ENCODE data around the gene CFL1.
A peak's percentile ranks its signal among the peaks of the same experiment; 100 is the strongest.

CFL1 gene

DNA sequence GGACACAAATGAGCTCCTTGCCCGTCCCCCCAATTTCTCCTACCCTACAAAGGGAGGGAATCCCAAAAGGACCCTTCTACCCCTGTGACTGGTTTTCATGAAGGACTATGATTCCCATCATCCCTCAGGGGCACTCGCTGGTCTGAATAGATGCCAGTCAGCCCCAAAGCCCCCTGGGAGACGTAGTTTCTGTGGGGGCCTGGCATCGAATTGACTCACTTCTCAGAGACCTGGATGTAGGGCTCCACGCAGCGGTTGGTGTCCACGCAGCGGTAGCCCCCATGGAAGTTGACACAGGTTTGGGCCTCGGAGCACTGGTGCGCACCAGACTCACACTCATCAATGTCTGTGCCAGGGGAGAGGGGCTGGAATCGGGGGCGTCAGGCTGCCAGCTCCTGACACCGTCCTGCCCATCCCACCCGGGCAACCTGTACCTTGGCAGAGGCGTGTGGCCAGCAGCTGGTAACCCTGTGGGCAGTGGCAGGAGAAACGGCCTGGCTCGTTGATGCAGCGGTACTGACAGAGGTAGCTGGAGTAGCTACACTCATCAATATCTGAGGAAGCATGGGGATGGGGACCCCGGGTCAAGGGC lies 10.2 kb upstream of the CFL1 start:
- Mint-ChIP-seq H3K9me3 (ENCODE audit: low read depth) (no peaks in the 10 kb centered on the region), H3K27me3 (no peaks in the 10 kb centered on the region), H3K27ac (no peak overlapping the region), H3K4me1 (ENCODE audit: low read depth) (peaks cover 22% of the 10 kb centered on the region), H3K4me3 (no peak overlapping the region), H3K36me3 (no peaks in the 10 kb centered on the region)

GRCh38 chr11:65867284-65868071 lies 9.5 kb upstream of the CFL1 start:
- Mint-ChIP-seq H3K27ac (no peak overlapping the region), H3K4me3 (no peak overlapping the region)

GRCh38 chr11:65866509-65867283 lies 8.7 kb upstream of the CFL1 start:
- no peak overlapping the region for H3K27ac Mint-ChIP-seq
- no peaks in the 10 kb centered on the region for H3K36me3 Mint-ChIP-seq
- H3K4me3 Mint-ChIP-seq, result no peak overlapping the region
- H3K9me3 Mint-ChIP-seq (ENCODE audit: low read depth), result no peaks in the 10 kb centered on the region
- peaks cover 24% of the 10 kb centered on the region for H3K4me1 Mint-ChIP-seq (ENCODE audit: low read depth)
- H3K27me3 Mint-ChIP-seq, result no peaks in the 10 kb centered on the region

More at GRCh38 chr11:65867284-65868071, 9.5 kb upstream of the CFL1 start:
- peaks cover 23% of the 10 kb centered on the region for H3K4me1 Mint-ChIP-seq (ENCODE audit: low read depth)
- H3K36me3 Mint-ChIP-seq, result no peaks in the 10 kb centered on the region
- no peaks in the 10 kb centered on the region for H3K27me3 Mint-ChIP-seq
- no peaks in the 10 kb centered on the region for H3K9me3 Mint-ChIP-seq (ENCODE audit: low read depth)

- H3K27ac Mint-ChIP-seq, result no peak overlapping the region
- no peak overlapping the region for H3K4me3 Mint-ChIP-seq
- no peaks in the 10 kb centered on the region for H3K9me3 Mint-ChIP-seq (ENCODE audit: low read depth)
- H3K27me3 Mint-ChIP-seq, result no peaks in the 10 kb centered on the region
- no peaks in the 10 kb centered on the region for H3K36me3 Mint-ChIP-seq
- peaks cover 22% of the 10 kb centered on the region for H3K4me1 Mint-ChIP-seq (ENCODE audit: low read depth)
Observed at GRCh38 chr11:65865550-65866172, 7.7 kb upstream of the CFL1 start.

- no peak overlapping the region for H3K27ac Mint-ChIP-seq
- no peaks in the 10 kb centered on the region for H3K36me3 Mint-ChIP-seq
- H3K27me3 Mint-ChIP-seq, result no peaks in the 10 kb centered on the region
- H3K4me1 Mint-ChIP-seq (ENCODE audit: low read depth), result peaks cover 22% of the 10 kb centered on the region
- H3K4me3 Mint-ChIP-seq, result no peak overlapping the region
- H3K9me3 Mint-ChIP-seq (ENCODE audit: low read depth), result no peaks in the 10 kb centered on the region
Observed at GRCh38 chr11:65864706-65865471, 6.9 kb upstream of the CFL1 start.

- Mint-ChIP-seq H3K4me1 (ENCODE audit: low read depth) (peaks cover 22% of the 10 kb centered on the region), H3K9me3 (ENCODE audit: low read depth) (no peaks in the 10 kb centered on the region), H3K27ac (no peak overlapping the region), H3K36me3 (no peaks in the 10 kb centered on the region), H3K4me3 (no peak overlapping the region), H3K27me3 (no peaks in the 10 kb centered on the region)
Observed at GRCh38 chr11:65863889-65864705, 6.1 kb upstream of the CFL1 start.

GRCh38 chr11:65862941-65863888 lies 5.2 kb upstream of the CFL1 start:
- H3K4me1 Mint-ChIP-seq (ENCODE audit: low read depth), result peaks cover 29% of the 10 kb centered on the region
- no peaks in the 10 kb centered on the region for H3K36me3 Mint-ChIP-seq
- no peaks in the 10 kb centered on the region for H3K9me3 Mint-ChIP-seq (ENCODE audit: low read depth)
- H3K4me3 Mint-ChIP-seq, result peak overlapping the region; percentile 20
- no peak overlapping the region for H3K27ac Mint-ChIP-seq
- H3K27me3 Mint-ChIP-seq, result no peaks in the 10 kb centered on the region

- Mint-ChIP-seq H3K27me3 (no peaks in the 10 kb centered on the region), H3K9me3 (ENCODE audit: low read depth) (no peaks in the 10 kb centered on the region), H3K36me3 (no peaks in the 10 kb centered on the region), H3K4me3 (peak overlapping the region; percentile 95), H3K27ac (peak overlapping the region; percentile 52), H3K4me1 (ENCODE audit: low read depth) (peaks cover 25% of the 10 kb centered on the region)
Observed at GRCh38 chr11:65862191-65862735, 4.3 kb upstream of the CFL1 start.

- Mint-ChIP-seq H3K4me3 (peak overlapping the region; percentile 95), H3K4me1 (ENCODE audit: low read depth) (peaks cover 25% of the 10 kb centered on the region), H3K27me3 (no peaks in the 10 kb centered on the region), H3K27ac (no peak overlapping the region), H3K9me3 (ENCODE audit: low read depth) (no peaks in the 10 kb centered on the region), H3K36me3 (peaks cover 2% of the 10 kb centered on the region)
Observed at GRCh38 chr11:65861533-65862183, 3.7 kb upstream of the CFL1 start.

GRCh38 chr11:65861165-65861505 lies 3.2 kb upstream of the CFL1 start:
- Mint-ChIP-seq H3K9me3 (ENCODE audit: low read depth) (no peaks in the 10 kb centered on the region), H3K27ac (peak overlapping the region; percentile 99), H3K4me1 (ENCODE audit: low read depth) (peaks cover 30% of the 10 kb centered on the region), H3K27me3 (no peaks in the 10 kb centered on the region), H3K4me3 (peak overlapping the region; percentile 95), H3K36me3 (peaks cover 4% of the 10 kb centered on the region)

DNA sequence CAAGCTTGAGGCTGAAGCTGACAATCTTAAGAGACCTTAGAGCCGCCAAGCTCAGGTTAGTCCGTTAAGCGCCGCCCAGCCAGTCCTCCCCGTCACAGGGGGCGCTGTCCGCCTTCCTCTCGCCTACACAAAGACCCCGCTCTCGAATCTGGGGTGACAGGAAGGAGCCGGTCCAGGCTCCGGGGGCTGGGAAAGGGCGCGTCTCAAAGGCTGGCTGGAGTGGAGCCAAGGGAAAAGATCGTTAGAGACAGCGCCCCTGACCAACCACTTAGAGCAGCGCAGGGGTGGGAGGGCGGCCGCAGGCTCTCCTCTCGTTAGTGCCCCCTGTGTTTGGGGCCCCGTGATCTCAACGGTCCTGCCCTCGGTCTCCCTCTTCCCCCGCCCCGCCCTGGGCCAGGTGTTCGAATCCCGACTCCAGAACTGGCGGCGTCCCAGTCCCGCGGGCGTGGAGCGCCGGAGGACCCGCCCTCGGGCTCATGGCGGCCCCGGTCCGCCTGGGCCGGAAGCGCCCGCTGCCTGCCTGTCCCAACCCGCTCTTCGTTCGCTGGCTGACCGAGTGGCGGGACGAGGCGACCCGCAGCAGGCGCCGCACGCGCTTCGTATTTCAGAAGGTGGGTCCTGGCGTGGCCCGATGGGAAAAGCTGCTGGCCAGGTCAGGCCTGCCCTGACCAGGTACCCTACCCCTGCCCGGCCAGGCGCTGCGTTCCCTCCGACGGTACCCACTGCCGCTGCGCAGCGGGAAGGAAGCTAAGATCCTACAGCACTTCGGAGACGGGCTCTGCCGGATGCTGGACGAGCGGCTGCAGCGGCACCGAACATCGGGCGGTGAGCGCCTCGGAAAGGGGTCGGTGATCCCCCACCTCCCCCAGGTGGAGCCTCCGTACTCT lies 2.5 kb upstream of the CFL1 start, which contains the start of gene MUS81:
Gene MUS81 (plus strand): TSS at position 156 of the 887 bp plus-strand sequence. CDS start 321 bp downstream, at position 477.
- H3K9me3 Mint-ChIP-seq (ENCODE audit: low read depth), result no peaks in the 10 kb centered on the region
- peaks cover 36% of the 10 kb centered on the region for H3K4me1 Mint-ChIP-seq (ENCODE audit: low read depth)
- peak within 1 kb of the TSS; percentile 95 for H3K4me3 Mint-ChIP-seq
- H3K27ac Mint-ChIP-seq, result peak within 1 kb of the TSS; percentile 99
- peaks cover 4% of the 10 kb centered on the region for H3K36me3 Mint-ChIP-seq
- no peaks in the 10 kb centered on the region for H3K27me3 Mint-ChIP-seq
